Measurements from ENCODE around the gene NTPCR.
"Not testable (repeated sequence)": the region's sequence is repeated elsewhere in the genome, so short reads cannot be mapped to it uniquely, and the experiment has no call there.

NTPCR gene

GRCh38 chr1:232925421-232926220 lies 24.8 kb upstream of the NTPCR start:
- DNase-seq (ENCODE audit: low read depth in 2 of 2, low spot score in 1 of 2) = no peak

- DNase-seq (ENCODE audit: low read depth in 2 of 2, low spot score in 1 of 2) = not testable (repeated sequence)
Measured at GRCh38 chr1:232927166-232927565, 23.2 kb upstream of the NTPCR start.

- DNase-seq (ENCODE audit: low read depth in 2 of 2, low spot score in 1 of 2) = no peak
Measured at GRCh38 chr1:232927830-232928505, 22.4 kb upstream of the NTPCR start.

GRCh38 chr1:232932486-232933425 lies 17.7 kb upstream of the NTPCR start:
- no peak for DNase-seq (ENCODE audit: low read depth in 2 of 2, low spot score in 1 of 2)

- DNase-seq (ENCODE audit: low read depth in 2 of 2, low spot score in 1 of 2) = no peak
Measured at GRCh38 chr1:232936941-232937340, 13.5 kb upstream of the NTPCR start.

- DNase-seq (ENCODE audit: low read depth in 2 of 2, low spot score in 1 of 2) = no peak
Measured at GRCh38 chr1:232937741-232938375, 12.6 kb upstream of the NTPCR start.

- DNase-seq (ENCODE audit: low read depth in 2 of 2, low spot score in 1 of 2) = no peak
Measured at GRCh38 chr1:232938926-232939325, 11.5 kb upstream of the NTPCR start.

GRCh38 chr1:232939748-232940147 lies 10.7 kb upstream of the NTPCR start:
- no peak for DNase-seq (ENCODE audit: low read depth in 2 of 2, low spot score in 1 of 2)

GRCh38 chr1:232940262-232940661 lies 10.1 kb upstream of the NTPCR start:
- no peak for DNase-seq (ENCODE audit: low read depth in 2 of 2, low spot score in 1 of 2)

GRCh38 chr1:232942413-232943294 lies 7.8 kb upstream of the NTPCR start:
- no peak for DNase-seq (ENCODE audit: low read depth in 2 of 2, low spot score in 1 of 2)

- no peak for DNase-seq (ENCODE audit: low read depth in 2 of 2, low spot score in 1 of 2)
Measured at GRCh38 chr1:232943679-232944252, 6.6 kb upstream of the NTPCR start.

- no peak for DNase-seq (ENCODE audit: low read depth in 2 of 2, low spot score in 1 of 2)
Measured at GRCh38 chr1:232944347-232944746, 6.1 kb upstream of the NTPCR start.

- no peak for DNase-seq (ENCODE audit: low read depth in 2 of 2, low spot score in 1 of 2)
Measured at GRCh38 chr1:232949636-232950196, 695 bp upstream of the NTPCR start.

- DNase-seq (ENCODE audit: low read depth in 2 of 2, low spot score in 1 of 2) = no peak
Measured at GRCh38 chr1:232951180-232951579, 769 bp downstream of the NTPCR start.

GRCh38 chr1:232951605-232952004 lies 1.2 kb downstream of the NTPCR start:
- DNase-seq (ENCODE audit: low read depth in 2 of 2, low spot score in 1 of 2) = no peak

GRCh38 chr1:232952514-232953499 lies 2.4 kb downstream of the NTPCR start:
- no peak for DNase-seq (ENCODE audit: low read depth in 2 of 2, low spot score in 1 of 2)

GRCh38 chr1:232954594-232955365 lies 4.4 kb downstream of the NTPCR start:
- no peak for DNase-seq (ENCODE audit: low read depth in 2 of 2, low spot score in 1 of 2)
